ENCODE results near the gene LRRC46.

DNA sequence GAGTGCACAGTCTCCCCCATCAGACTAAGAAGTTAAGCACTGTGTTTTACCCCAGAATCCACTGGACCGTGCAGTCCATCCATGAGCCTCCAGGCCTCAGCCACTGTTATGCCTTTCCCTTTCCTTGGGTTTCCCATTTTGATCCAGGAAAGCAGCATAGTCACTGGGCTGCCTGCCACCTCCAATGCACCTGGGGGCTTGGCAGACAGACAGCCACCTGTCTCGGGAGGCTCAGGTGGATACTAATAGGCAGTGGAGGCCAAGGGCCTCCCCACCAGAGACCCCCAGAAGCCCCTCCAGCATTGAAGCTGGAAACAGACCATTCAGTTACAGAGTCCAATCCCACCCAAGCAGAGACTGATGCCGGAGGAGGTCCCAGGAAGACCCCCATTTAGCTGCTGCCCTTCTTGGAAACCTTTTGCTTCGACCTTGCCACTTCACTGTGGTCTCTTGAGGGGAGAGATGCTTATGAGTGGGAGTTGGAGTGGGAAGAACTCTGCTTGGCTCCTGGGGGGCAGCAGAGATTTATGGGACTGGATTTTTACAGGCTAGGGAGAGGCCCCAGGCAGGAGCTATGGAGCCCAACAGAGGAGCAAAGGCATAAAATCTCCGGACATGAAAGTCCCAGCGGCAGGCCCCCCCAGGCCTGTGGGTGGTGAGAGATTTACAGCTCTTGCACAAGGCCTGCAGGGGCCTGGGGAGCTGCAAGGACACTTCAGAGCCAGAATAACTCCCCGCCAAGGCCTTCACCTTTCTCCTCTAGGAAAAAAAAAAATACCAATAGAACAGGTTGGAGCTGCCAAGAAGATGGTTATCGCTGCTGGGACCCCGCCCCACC is 52.3 kb downstream of the LRRC46 start:
- TF ChIP-seq POLR2A (conservative IDR thresholded peaks at IDR 0.05) = no peak
- TF ChIP-seq, protein P1, sequence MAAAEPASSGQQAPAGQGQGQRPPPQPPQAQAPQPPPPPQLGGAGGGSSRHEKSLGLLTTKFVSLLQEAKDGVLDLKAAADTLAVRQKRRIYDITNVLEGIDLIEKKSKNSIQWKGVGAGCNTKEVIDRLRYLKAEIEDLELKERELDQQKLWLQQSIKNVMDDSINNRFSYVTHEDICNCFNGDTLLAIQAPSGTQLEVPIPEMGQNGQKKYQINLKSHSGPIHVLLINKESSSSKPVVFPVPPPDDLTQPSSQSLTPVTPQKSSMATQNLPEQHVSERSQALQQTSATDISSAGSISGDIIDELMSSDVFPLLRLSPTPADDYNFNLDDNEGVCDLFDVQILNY (CRISPR knock-in tag; IDR thresholded peaks at IDR 0.05) = no peak
- no peak for TF ChIP-seq EZH2 (IDR thresholded peaks at IDR 0.05; ENCODE audit: borderline replicate concordance, low read depth, low read length)
- TF ChIP-seq, protein P2, sequence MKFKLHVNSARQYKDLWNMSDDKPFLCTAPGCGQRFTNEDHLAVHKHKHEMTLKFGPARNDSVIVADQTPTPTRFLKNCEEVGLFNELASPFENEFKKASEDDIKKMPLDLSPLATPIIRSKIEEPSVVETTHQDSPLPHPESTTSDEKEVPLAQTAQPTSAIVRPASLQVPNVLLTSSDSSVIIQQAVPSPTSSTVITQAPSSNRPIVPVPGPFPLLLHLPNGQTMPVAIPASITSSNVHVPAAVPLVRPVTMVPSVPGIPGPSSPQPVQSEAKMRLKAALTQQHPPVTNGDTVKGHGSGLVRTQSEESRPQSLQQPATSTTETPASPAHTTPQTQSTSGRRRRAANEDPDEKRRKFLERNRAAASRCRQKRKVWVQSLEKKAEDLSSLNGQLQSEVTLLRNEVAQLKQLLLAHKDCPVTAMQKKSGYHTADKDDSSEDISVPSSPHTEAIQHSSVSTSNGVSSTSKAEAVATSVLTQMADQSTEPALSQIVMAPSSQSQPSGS (CRISPR knock-in tag; IDR thresholded peaks at IDR 0.05) = no peak
- no peak for TF ChIP-seq PHF8 (IDR thresholded peaks at IDR 0.05; ENCODE audit: borderline replicate concordance, low read length)
- no peak for TF ChIP-seq HDGF (IDR thresholded peaks at IDR 0.05)
- TF ChIP-seq YY1 (IDR thresholded peaks at IDR 0.05; ENCODE audit: borderline replicate concordance in 1 of 3, control insufficient read depth in 1 of 3, extremely low read depth in 1 of 3, insufficient read depth in 3 of 3, insufficient read length in 1 of 3, insufficient replicate concordance in 2 of 3, low read depth in 1 of 3, low read length in 2 of 3) = no peak
- TF ChIP-seq, protein P3, sequence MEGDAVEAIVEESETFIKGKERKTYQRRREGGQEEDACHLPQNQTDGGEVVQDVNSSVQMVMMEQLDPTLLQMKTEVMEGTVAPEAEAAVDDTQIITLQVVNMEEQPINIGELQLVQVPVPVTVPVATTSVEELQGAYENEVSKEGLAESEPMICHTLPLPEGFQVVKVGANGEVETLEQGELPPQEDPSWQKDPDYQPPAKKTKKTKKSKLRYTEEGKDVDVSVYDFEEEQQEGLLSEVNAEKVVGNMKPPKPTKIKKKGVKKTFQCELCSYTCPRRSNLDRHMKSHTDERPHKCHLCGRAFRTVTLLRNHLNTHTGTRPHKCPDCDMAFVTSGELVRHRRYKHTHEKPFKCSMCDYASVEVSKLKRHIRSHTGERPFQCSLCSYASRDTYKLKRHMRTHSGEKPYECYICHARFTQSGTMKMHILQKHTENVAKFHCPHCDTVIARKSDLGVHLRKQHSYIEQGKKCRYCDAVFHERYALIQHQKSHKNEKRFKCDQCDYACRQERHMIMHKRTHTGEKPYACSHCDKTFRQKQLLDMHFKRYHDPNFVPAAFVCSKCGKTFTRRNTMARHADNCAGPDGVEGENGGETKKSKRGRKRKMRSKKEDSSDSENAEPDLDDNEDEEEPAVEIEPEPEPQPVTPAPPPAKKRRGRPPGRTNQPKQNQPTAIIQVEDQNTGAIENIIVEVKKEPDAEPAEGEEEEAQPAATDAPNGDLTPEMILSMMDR (IDR thresholded peaks at IDR 0.05 in 2 of 3, conservative IDR thresholded peaks at IDR 0.05 in 1 of 3; ENCODE audit: insufficient read depth in 2 of 3, low read depth in 1 of 3, low read length in 3 of 3) = no peak
- TF ChIP-seq ZNF124 (CRISPR knock-in tag; IDR thresholded peaks at IDR 0.05) = no peak
- TF ChIP-seq RAD21 (CRISPR knock-in tag; conservative IDR thresholded peaks at IDR 0.05 in 1 of 2, IDR thresholded peaks at IDR 0.05 in 1 of 2) = no peak
- no peak for TF ChIP-seq XRCC3 (IDR thresholded peaks at IDR 0.05)
